Common myeloid progenitor, CD34-positive (primary cell): Measurements from ENCODE around the gene CYB5A.

Source experiments
- CTCF ChIA-PET: fragments of 350-600 bp; sonication (Branson Sonifier 250); formaldehyde crosslinking; loops from one replicate; lab custom pipeline; 2021; ENCODE audit warnings: antibody characterized with exemption; lab: Charles Lee
- POLR2A ChIA-PET: fragments of 350-600 bp; sonication (Branson Sonifier 250); formaldehyde crosslinking; loops from one replicate; lab custom pipeline; 2021; ENCODE audit warnings: antibody characterized with exemption; lab: Charles Lee
- DNase-seq, 3 donors: peaks; one replicate each; pipeline versions ENCODE4 v3.0.0 to v3.0.0-alpha.2; 2013
- H3K27ac ChIP-seq, 2 experiments: 1 replicate in 1 of 2; 2 replicates in 1 of 2; pipeline ENCODE4 v1.7.0; 2013; ENCODE audit warnings: inconsistent platforms in 2 of 2, low read length in 2 of 2, mild to moderate bottlenecking in 2 of 2, low read depth in 1 of 2, moderate library complexity in 1 of 2; ENCODE audit not compliant: severe bottlenecking in 2 of 2, insufficient read depth in 1 of 2, poor library complexity in 1 of 2
- H3K27me3 ChIP-seq, 5 experiments: replicated peaks in 2 of 5; 1 replicate in 3 of 5; 2 replicates in 2 of 5; pipeline versions ENCODE4 v1.6.1 to v1.7.0; 2013; ENCODE audit warnings: low read length in 4 of 5, mild to moderate bottlenecking in 2 of 5, moderate library complexity in 2 of 5, inconsistent platforms in 1 of 5; ENCODE audit not compliant: insufficient read depth in 5 of 5, control insufficient read depth in 4 of 5
- H3K36me3 ChIP-seq, 4 experiments: 1 replicate in 2 of 4; 2 replicates in 2 of 4; pipeline versions ENCODE4 v1.6.1 to v1.7.0; 2013; ENCODE audit warnings: low read length in 3 of 4, control low read depth in 1 of 4, mild to moderate bottlenecking in 1 of 4; ENCODE audit not compliant: control insufficient read depth in 4 of 4, insufficient read depth in 4 of 4
- H3K4me1 ChIP-seq, 4 experiments: 1 replicate in 3 of 4; 2 replicates in 1 of 4; pipeline versions ENCODE4 v1.6.1 to v1.7.1; 2013; ENCODE audit warnings: low read length in 3 of 4, mild to moderate bottlenecking in 3 of 4, control low read depth in 1 of 4, inconsistent platforms in 1 of 4, moderate library complexity in 1 of 4; ENCODE audit not compliant: control insufficient read depth in 4 of 4, insufficient read depth in 4 of 4; ENCODE audit errors: control extremely low read depth in 1 of 4
- H3K4me3 ChIP-seq, 7 experiments: 1 replicate in 4 of 7; 2 replicates in 3 of 7; pipeline versions ENCODE4 v1.5.1 to v1.7.0; 2013; ENCODE audit warnings: mild to moderate bottlenecking in 7 of 7, low read length in 6 of 7, moderate library complexity in 6 of 7, inconsistent platforms in 2 of 7, low read depth in 2 of 7, control low read depth in 1 of 7; ENCODE audit not compliant: insufficient read depth in 4 of 7, control insufficient read depth in 1 of 7; ENCODE audit errors: extremely low read depth in 1 of 7
- H3K9me3 ChIP-seq, 5 experiments: 1 replicate in 4 of 5; 2 replicates in 1 of 5; pipeline versions ENCODE4 v1.6.1 to v1.7.1; 2013; ENCODE audit warnings: low read length in 4 of 5, mild to moderate bottlenecking in 2 of 5, inconsistent platforms in 1 of 5, low read depth in 1 of 5, moderate library complexity in 1 of 5; ENCODE audit not compliant: control insufficient read depth in 4 of 5, insufficient read depth in 2 of 5; ENCODE audit errors: control extremely low read depth in 1 of 5
- WGBS: methylation state at CpG from one replicate; pipeline ENCODE4 v1.1.5; 2013; ENCODE audit not compliant: insufficient coverage; 5-methylcytosine and 5-hydroxymethylcytosine counted together

Gene CYB5A

DNA sequence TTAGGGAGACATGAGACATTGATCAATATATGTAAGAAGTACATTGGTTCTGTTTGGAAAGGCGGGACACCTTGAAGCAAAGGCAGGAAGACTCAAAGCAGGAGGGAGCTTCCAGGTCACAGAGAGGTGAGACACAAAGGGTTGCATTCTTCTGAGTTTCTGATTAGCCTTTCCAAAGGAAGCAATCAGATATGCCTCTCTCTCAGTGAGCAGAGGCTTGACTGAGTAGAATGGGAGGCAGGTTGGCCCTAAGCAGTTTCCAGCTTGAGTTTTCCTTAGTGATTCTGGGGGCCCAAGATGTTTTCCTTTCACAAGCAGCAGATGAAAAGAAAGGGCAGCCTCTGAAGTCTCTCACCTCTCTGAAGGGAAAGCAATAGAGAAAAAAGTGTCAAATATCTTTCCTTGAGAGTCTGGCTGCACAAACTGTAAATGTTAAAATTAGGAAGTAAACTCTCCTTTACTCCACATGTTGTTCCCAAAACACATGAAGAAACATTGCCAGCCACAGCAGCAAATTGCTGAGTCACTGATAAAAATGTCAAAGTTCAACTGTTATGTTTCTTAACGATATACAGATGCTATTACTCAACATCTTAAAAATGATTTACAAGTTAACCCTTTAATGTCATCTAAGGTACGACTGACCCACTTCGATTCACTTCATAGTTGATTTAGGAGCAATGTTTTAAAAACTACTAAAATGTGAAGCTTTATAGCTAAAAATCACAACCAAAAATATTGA, 40.3 kb downstream of the CYB5A start:
- POLR2A ChIA-PET = interaction anchor here (0.6 kb wide), 1 partner anchor 57 kb away, joined by 3 read pairs; no protein-coding TSS in a partner anchor
- CTCF ChIA-PET = interaction anchor here (1.1 to 1.2 kb wide), 2 partner anchors 10 to 49 kb away, joined by 4 to 5 read pairs; no protein-coding TSS in a partner anchor
- WGBS = 92% methylated on average over 1 of the region's 4 CpGs

DNA sequence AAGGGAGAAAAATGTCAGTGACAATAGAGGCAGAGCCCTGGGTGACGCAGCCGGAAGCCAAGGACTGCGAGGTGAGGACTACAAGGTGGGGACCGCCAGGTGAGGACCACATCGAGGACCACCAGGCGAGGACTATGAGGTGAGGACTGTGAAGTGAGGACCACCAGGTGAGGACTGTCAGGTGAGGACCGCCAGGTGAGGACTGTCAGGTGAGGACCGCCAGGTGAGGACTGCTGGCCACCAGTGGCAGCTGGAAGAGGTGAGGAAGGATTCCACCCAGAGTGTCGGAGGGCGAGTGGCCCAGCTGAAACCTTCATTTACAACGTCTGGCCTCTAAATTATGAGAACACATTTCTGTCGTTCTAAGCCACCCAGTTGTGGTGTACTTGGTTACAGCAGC, 41.6 kb downstream of the CYB5A start:
- POLR2A ChIA-PET = no interaction called here
- Histone ChIP-seq H3K4me1 (peaks cover 2 to 16% (median 10%) of the 10 kb centered on the region in 4 experiments), H3K27me3 (no peaks in the 10 kb centered on the region), H3K4me3 (no peak overlapping the region), H3K9me3 (no peaks in the 10 kb centered on the region), H3K27ac (no peak overlapping the region), H3K36me3 (peaks cover 0 to 5% (median 1%) of the 10 kb centered on the region in 4 experiments)
- CTCF ChIA-PET = no interaction called here
- DNase-seq = no peak
- WGBS = 97% methylated on average over 12 of the region's 12 CpGs

More for the DNA sequence above, 40.3 kb downstream of the CYB5A start:
- Histone ChIP-seq H3K27ac (peak overlapping the region in 1 of 2 experiments; percentile 63), H3K9me3 (no peaks in the 10 kb centered on the region), H3K4me1 (peaks cover 2 to 16% (median 12%) of the 10 kb centered on the region in 4 experiments), H3K4me3 (no peak overlapping the region), H3K36me3 (peaks cover 0 to 5% (median 1%) of the 10 kb centered on the region in 4 experiments), H3K27me3 (no peaks in the 10 kb centered on the region)
- peak; percentile 34 to 74 (median 70) for DNase-seq

DNA sequence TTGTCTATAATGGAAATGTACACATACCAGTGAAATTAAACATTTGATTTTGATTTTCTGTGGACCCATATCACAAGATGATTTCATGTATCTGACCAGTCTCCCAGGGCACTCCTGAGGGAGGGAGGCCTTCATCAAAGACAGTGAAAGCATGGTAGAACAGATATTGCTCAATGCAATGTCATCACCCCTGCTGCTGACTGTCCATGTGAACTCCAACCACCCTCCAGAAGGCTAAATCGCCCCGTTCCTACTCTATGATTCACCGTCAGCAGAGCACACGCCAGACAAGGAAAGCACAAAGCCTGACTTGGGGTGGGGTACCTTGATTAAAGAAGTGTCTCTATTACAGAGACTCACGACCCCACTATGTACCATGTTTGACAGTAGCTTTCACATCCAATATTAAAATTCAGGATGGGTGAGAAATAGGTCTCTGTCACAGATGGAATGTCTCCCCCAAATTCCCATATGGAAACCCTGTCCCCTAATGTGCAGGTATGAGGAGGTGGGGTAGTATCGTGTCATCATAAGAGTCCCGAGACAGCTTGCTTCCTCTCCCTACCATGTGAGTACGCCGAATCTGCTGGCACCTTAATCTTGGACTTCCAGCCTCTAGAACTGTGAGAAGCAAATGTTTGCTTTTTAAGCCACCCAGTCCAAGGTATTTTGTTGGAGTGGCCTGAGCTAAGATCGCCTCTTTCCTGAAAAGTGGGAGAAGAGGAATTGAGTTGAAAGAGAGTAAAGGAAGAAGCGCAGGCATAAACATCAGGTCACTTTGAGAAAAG, 42.4 kb downstream of the CYB5A start:
- WGBS = 100% methylated on average over 2 of the region's 11 CpGs
- Histone ChIP-seq H3K36me3 (peaks cover 0 to 5% (median 1%) of the 10 kb centered on the region in 4 experiments), H3K27ac (no peak overlapping the region), H3K27me3 (no peaks in the 10 kb centered on the region), H3K4me1 (peaks cover 2 to 16% (median 10%) of the 10 kb centered on the region in 4 experiments), H3K4me3 (no peak overlapping the region), H3K9me3 (no peaks in the 10 kb centered on the region)
- DNase-seq = no peak
- ChIA-PET POLR2A (no interaction called here), CTCF (interaction anchor here (0.9 kb wide), 1 partner anchor 105 kb away, joined by 3 read pairs; no protein-coding TSS in a partner anchor)

DNA sequence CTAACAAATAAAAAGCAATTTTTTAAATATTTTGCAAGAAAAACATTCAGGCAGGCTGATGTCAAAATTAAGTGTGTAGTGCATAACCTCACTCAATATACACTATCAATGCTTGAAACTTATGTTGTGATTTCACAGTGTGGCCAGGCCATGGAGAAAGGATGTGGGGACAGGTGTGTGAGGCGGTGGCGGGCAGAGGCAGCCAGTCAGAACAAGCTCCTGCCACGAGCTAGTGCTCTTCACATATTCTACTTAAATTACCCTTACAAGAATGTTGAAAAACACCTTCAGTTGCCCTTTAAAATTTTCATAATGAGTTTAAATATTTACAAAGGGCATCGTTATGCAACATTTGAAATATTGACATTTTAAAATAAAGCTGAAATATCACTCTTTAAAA, 43.2 kb downstream of the CYB5A start:
- no CpG with 5 or more reads among the region's 4 CpGs for WGBS
- peaks cover 0 to 4% (median 1%) of the 10 kb centered on the region in 4 experiments for H3K36me3 ChIP-seq
- DNase-seq = no peak
- H3K4me1 ChIP-seq = peaks cover 2 to 16% (median 10%) of the 10 kb centered on the region in 4 experiments
- POLR2A ChIA-PET = no interaction called here
- CTCF ChIA-PET = interaction anchor here (0.9 to 1.1 kb wide), 3 partner anchors 15 to 105 kb away, joined by 3 read pairs; no protein-coding TSS in a partner anchor
- no peak overlapping the region for H3K4me3 ChIP-seq
- H3K9me3 ChIP-seq = no peaks in the 10 kb centered on the region
- H3K27me3 ChIP-seq = no peaks in the 10 kb centered on the region
- no peak overlapping the region for H3K27ac ChIP-seq

DNA sequence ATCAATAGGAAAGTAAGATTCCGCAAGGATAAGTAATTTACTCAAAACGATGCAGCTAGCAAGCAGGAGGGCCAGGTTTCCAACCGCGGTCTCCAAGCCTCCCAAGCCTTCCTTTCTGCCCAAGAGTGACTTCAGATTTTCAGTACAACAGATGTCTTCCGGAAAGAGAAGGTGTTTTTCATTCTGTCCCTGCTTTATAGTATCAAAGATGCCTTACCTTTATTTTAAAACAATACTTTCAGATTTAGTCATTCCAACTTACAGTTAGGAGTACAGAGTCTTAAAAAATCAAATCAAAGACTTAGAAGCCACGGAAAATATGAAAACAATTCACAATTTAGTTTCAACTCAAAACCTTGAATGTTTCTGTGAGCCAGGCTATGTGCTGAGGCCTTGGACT, 43.6 kb downstream of the CYB5A start:
- no peak for DNase-seq
- POLR2A ChIA-PET = no interaction called here
- H3K4me3 ChIP-seq = no peak overlapping the region
- no peak overlapping the region for H3K27ac ChIP-seq
- CTCF ChIA-PET = interaction anchor here (0.9 to 1.1 kb wide), 3 partner anchors 16 to 106 kb away, joined by 3 read pairs; no protein-coding TSS in a partner anchor
- H3K4me1 ChIP-seq = peaks cover 2 to 16% (median 10%) of the 10 kb centered on the region in 4 experiments
- peaks cover 0 to 3% (median 1%) of the 10 kb centered on the region in 4 experiments for H3K36me3 ChIP-seq
- no peaks in the 10 kb centered on the region for H3K9me3 ChIP-seq
- H3K27me3 ChIP-seq = no peaks in the 10 kb centered on the region
- WGBS = 98% methylated on average over 4 of the region's 6 CpGs

DNA sequence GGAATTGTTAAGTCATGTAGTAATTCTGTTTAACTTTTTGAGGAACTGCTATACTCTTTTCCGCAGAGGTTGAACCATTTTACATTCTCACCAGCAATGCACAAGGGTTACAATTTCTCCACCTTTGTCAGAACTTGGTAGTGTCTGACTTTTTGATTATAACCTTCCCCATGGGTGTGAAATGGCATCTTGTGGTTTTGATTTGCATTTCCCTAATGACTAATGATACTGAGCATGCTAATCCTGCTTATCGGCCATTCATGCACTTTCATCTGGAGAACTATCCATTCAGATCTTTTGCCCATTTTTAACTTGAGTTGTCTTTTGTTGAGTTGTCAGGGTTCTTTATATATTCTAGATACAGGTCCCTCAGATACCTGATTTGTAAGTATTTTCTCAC, 47.2 kb downstream of the CYB5A start:
- H3K9me3 ChIP-seq = no peaks in the 10 kb centered on the region
- H3K27me3 ChIP-seq = no peaks in the 10 kb centered on the region
- H3K36me3 ChIP-seq = no peaks in the 10 kb centered on the region
- H3K27ac ChIP-seq = no peak overlapping the region
- CTCF ChIA-PET = no interaction called here
- DNase-seq = no peak
- POLR2A ChIA-PET = no interaction called here
- 80% methylated on average over 1 of the region's 2 CpGs for WGBS
- no peaks in the 10 kb centered on the region for H3K4me1 ChIP-seq
- no peak overlapping the region for H3K4me3 ChIP-seq
